K562 (cell line): ENCODE results near the gene BCL2L1. TPM values are rescaled to one million over a fixed set of nuclear protein-coding genes. Genes with fewer than 3 reads are reported as not detected.
A peak's percentile ranks its signal among the peaks of the same experiment; 100 is the strongest.

ENCODE experiments used
- AFF1 ChIP-seq, 2 experiments: fragments of 450-650 bp; IDR thresholded peaks; 2 replicates each; pipeline ENCODE4 v1.6.1; 2018; ENCODE audit warnings: mild to moderate bottlenecking in 2 of 2, low read depth in 1 of 2; ENCODE audit not compliant: partially characterized antibody in 2 of 2
- BDP1 ChIP-seq: IDR thresholded peaks from 3 replicates; pipeline ENCODE4 v1.6.1; 2011; ENCODE audit not compliant: insufficient read length, insufficient read depth
- CEBPG ChIP-seq, 3 experiments: fragments of 200-800 bp in 1 of 3; sonication (Bioruptor generic) in 1 of 3; sonication (generic) in 1 of 3; formaldehyde crosslinking in 1 of 3; IDR thresholded peaks in 2 of 3; conservative IDR thresholded peaks in 1 of 3; 2 replicates each; pipeline versions ENCODE4 v1.6.1 to v1.8.0; 2016 to 2022; ENCODE audit warnings: missing compliant biosample characterization in 2 of 3, missing genetic modification characterization in 2 of 3, mild to moderate bottlenecking in 1 of 3, missing genetic modification reagents in 1 of 3
- CREBBP ChIP-seq: IDR thresholded peaks from one replicate; pipeline ENCODE4 v1.6.1; 2012; ENCODE audit warnings: low read depth, mild to moderate bottlenecking, control low read depth, inconsistent platforms, low read length
- DPF2 ChIP-seq: fragments of 450-650 bp; IDR thresholded peaks from 2 replicates; pipeline ENCODE4 v1.6.1; 2016
- FOXJ2 ChIP-seq: fragments of 200-800 bp; sonication (Bioruptor generic); IDR thresholded peaks from 2 replicates; pipeline ENCODE4 v1.6.1; 2016; ENCODE audit warnings: missing genetic modification characterization, missing compliant biosample characterization
- HDAC3 ChIP-seq: fragments of 450-650 bp; IDR thresholded peaks from 2 replicates; pipeline ENCODE4 v1.6.1; 2018; ENCODE audit warnings: borderline replicate concordance, mild to moderate bottlenecking, moderate library complexity; ENCODE audit not compliant: partially characterized antibody
- IRF9 ChIP-seq: fragments of 450-650 bp; IDR thresholded peaks from 2 replicates; pipeline ENCODE4 v1.6.1; 2016; ENCODE audit warnings: missing biosample characterization, missing genetic modification characterization
- NCOA6 ChIP-seq: fragments of 450-650 bp; IDR thresholded peaks from 2 replicates; pipeline ENCODE4 v1.6.1; 2017; ENCODE audit warnings: mild to moderate bottlenecking
- PRDM10 ChIP-seq: fragments of 450-650 bp; IDR thresholded peaks from 2 replicates; pipeline ENCODE4 v1.6.1; 2018; ENCODE audit not compliant: partially characterized antibody
- SAP30 ChIP-seq: fragments of 200-600 bp; sonication (generic); IDR thresholded peaks from 2 replicates; pipeline ENCODE4 v1.6.1; 2012; ENCODE audit warnings: borderline replicate concordance, low read depth, mild to moderate bottlenecking, moderate library complexity, low read length, control low read depth, inconsistent platforms; ENCODE audit not compliant: insufficient read depth, poor library complexity, severe bottlenecking
- SMARCE1 ChIP-seq: fragments of 450-650 bp; IDR thresholded peaks from 2 replicates; pipeline ENCODE4 v1.7.1; 2016; ENCODE audit warnings: mild to moderate bottlenecking
- TAL1 ChIP-seq: fragments of 450-650 bp; IDR thresholded peaks from 2 replicates; pipeline ENCODE4 v1.6.1; 2016; ENCODE audit warnings: mild to moderate bottlenecking
- TRIM25 ChIP-seq: fragments of 450-650 bp; IDR thresholded peaks from 2 replicates; pipeline ENCODE4 v1.7.0; 2016; ENCODE audit warnings: borderline replicate concordance
- ZNF134 ChIP-seq: fragments of 250-450 bp; sonication (Bioruptor Pico); conservative IDR thresholded peaks from 2 replicates; pipeline ENCODE4 v1.4.0; 2020
- ZNF274 ChIP-seq: IDR thresholded peaks from 2 replicates; pipeline ENCODE4 v1.6.1; 2011; ENCODE audit warnings: low read depth, mild to moderate bottlenecking, low read length, moderate library complexity, borderline replicate concordance
- ZNF316 ChIP-seq: fragments of 450-650 bp; IDR thresholded peaks from 2 replicates; pipeline ENCODE4 v1.6.1; 2016
- polyA plus RNA-seq, 8 experiments: library from polyadenylated mRNA; depleted of rRNA in 4 of 8; stranded (reverse) in 5 of 8; unstranded in 3 of 8; fragments of >200 nt; fragmentation: Nextera tagmentation in 2 of 8; fragmentation: Illumina TruSeq in 1 of 8; extraction: Ambion mirVana in 2 of 8; extraction: Trizol in 1 of 8; gene quantifications; 2 replicates each; pipeline versions ENCODE4 v1.2.1 to v1.2.3, GENCODE V29; 2011 to 2014; ENCODE audit warnings: inconsistent platforms in 1 of 8, missing spikeins in 1 of 8
- total RNA-seq, 7 experiments: library from RNA; depleted of rRNA in 6 of 7; stranded (reverse); fragments of >200 nt in 6 of 7; fragmentation: Illumina TruSeq in 2 of 7; extraction: Trizol in 2 of 7; gene quantifications; 2 replicates each; pipeline versions ENCODE4 v1.2.1 to v1.2.3, GENCODE V29; 2011 to 2021; ENCODE audit warnings: low replicate concordance in 1 of 7

Gene BCL2L1
- total and polyA plus RNA-seq, 9 of the 15 experiments (the other 6 are each of a cell fraction or from before 2014, with no cell fraction given): 3.3 to 182 (median 120) TPM

- no peak for TF ChIP-seq PRDM10
- TF ChIP-seq CEBPG (CRISPR knock-in tag; IDR thresholded peaks at IDR 0.05): peak; percentile 87
- peak; percentile 94 to 97 for TF ChIP-seq CEBPG (tag; conservative IDR thresholded peaks at IDR 0.05 in 1 of 2, IDR thresholded peaks at IDR 0.05 in 1 of 2)
- peak; percentile 63 for TF ChIP-seq ZNF316
- peak; percentile 90 for TF ChIP-seq TAL1
- no peak for TF ChIP-seq NCOA6
- no peak for TF ChIP-seq TRIM25
- TF ChIP-seq IRF9 (tag): peak; percentile 85
- peak; percentile 54; the same call in 1 of the 2 replicates for TF ChIP-seq ZNF274
- TF ChIP-seq FOXJ2 (tag): peak; percentile 93
- no peak for TF ChIP-seq CREBBP
- TF ChIP-seq AFF1 (IDR thresholded peaks at IDR 0.05; ENCODE audit: low read depth in 1 of 2, partially characterized antibody in 2 of 2): no peak
- TF ChIP-seq SAP30: no peak
- TF ChIP-seq BDP1: no peak
- TF ChIP-seq SMARCE1: peak; percentile 90
- TF ChIP-seq DPF2: peak; percentile 97
- TF ChIP-seq ZNF134 (CRISPR knock-in tag): peak; percentile 62
- TF ChIP-seq HDAC3: peak; percentile 80
Measured at GRCh38 chr20:31706607-31707257, 15.9 kb downstream of the BCL2L1 start (continued).
